IMR-90 (cell line): ENCODE results near the gene GNPTG. TPM values are rescaled to one million over a fixed set of nuclear protein-coding genes. Genes with fewer than 3 reads are reported as not detected.

Experiments
- ATAC-seq: fragments of 200-7000 bp; cut with Tn5 transposase; 2 replicates; pipeline ENCODE4 v1.9.1; 2020; ENCODE audit warnings: low read depth, mild to moderate bottlenecking, moderate library complexity
- BruUV-seq: library from RNA; stranded (reverse); fragments of 400-500 nt; replicated peaks from 2 replicates; lab custom pipeline; 2021; lab: Mats Ljungman, UMichigan
- CTCF ChIA-PET: fragments of 300-600 bp; formaldehyde crosslinking; extraction: SDS; loops from one replicate; lab custom pipeline; 2021; ENCODE audit warnings: antibody characterized with exemption; lab: Yijun Ruan, JAX
- POLR2A ChIA-PET: fragments of 300-600 bp; sonication (Branson Sonifier 250); formaldehyde crosslinking; loops from one replicate; lab custom pipeline; 2022; ENCODE audit warnings: antibody characterized with exemption; ENCODE audit not compliant: unreplicated experiment; lab: Charles Lee
- DNase-seq: peaks from one replicate; pipeline ENCODE4 v3.0.0; 2013
- H2AFZ ChIP-seq: replicated peaks from 2 replicates; pipeline ENCODE3; 2013; ENCODE audit warnings: low read length, mild to moderate bottlenecking; ENCODE audit not compliant: poor library complexity
- H2AK5ac ChIP-seq: 2 replicates; pipeline ENCODE4 v1.6.1; 2013; ENCODE audit warnings: low read depth, low read length, inconsistent platforms
- H2AK9ac ChIP-seq: replicated peaks from 2 replicates; pipeline ENCODE3; 2013; ENCODE audit warnings: mild to moderate bottlenecking, low read depth, low read length, moderate library complexity; ENCODE audit not compliant: poor library complexity
- H2BK120ac ChIP-seq: 2 replicates; pipeline ENCODE4 v1.6.1; 2013; ENCODE audit warnings: low read depth, low read length, inconsistent platforms
- H2BK15ac ChIP-seq: 3 replicates; pipeline ENCODE4 v1.6.1; 2013; ENCODE audit warnings: low read depth, low read length, inconsistent platforms
- H2BK20ac ChIP-seq: 2 replicates; pipeline ENCODE4 v1.6.1; 2013; ENCODE audit warnings: low read depth, mild to moderate bottlenecking, inconsistent platforms, low read length, moderate library complexity
- H2BK5ac ChIP-seq: 2 replicates; pipeline ENCODE4 v1.6.1; 2013; ENCODE audit warnings: mild to moderate bottlenecking, low read depth, low read length, inconsistent platforms; ENCODE audit not compliant: poor library complexity, severe bottlenecking
- H3K14ac ChIP-seq: replicated peaks from 2 replicates; pipeline ENCODE4 v1.6.1; 2013; ENCODE audit warnings: low read depth, low read length, inconsistent platforms
- H3K18ac ChIP-seq: 2 replicates; pipeline ENCODE4 v1.6.1; 2013; ENCODE audit warnings: low read depth, low read length, control low read depth
- H3K23ac ChIP-seq: 2 replicates; pipeline ENCODE4 v1.6.1; 2013; ENCODE audit warnings: low read depth, low read length, inconsistent platforms
- H3K27ac ChIP-seq: 2 replicates; pipeline ENCODE4 v1.5.1; 2013; ENCODE audit warnings: mild to moderate bottlenecking, control low read depth, low read length; ENCODE audit not compliant: insufficient read depth
- H3K27me3 ChIP-seq: 2 replicates; pipeline ENCODE4 v1.6.1; 2013; ENCODE audit warnings: low read length; ENCODE audit not compliant: control insufficient read depth, insufficient read depth
- H3K36me3 ChIP-seq: 2 replicates; pipeline ENCODE4 v1.6.1; 2013; ENCODE audit warnings: low read length, mixed read lengths; ENCODE audit not compliant: control insufficient read depth, insufficient read depth
- H3K4ac ChIP-seq: 2 replicates; pipeline ENCODE4 v1.6.1; 2013; ENCODE audit warnings: low read depth, low read length, inconsistent platforms
- H3K4me1 ChIP-seq: 2 replicates; pipeline ENCODE4 v1.6.1; 2013; ENCODE audit warnings: low read length, mixed read lengths; ENCODE audit not compliant: control insufficient read depth, insufficient read depth
- H3K4me2 ChIP-seq: 2 replicates; pipeline ENCODE4 v1.6.1; 2013; ENCODE audit warnings: low read depth, mild to moderate bottlenecking, control low read depth, low read length, moderate library complexity
- H3K4me3 ChIP-seq: 2 replicates; pipeline ENCODE4 v1.5.1; 2013; ENCODE audit warnings: low read depth, mild to moderate bottlenecking, control low read depth, low read length, moderate library complexity; ENCODE audit not compliant: insufficient read depth
- H3K56ac ChIP-seq: 2 replicates; pipeline ENCODE4 v1.6.1; 2013; ENCODE audit warnings: low read length, inconsistent platforms; ENCODE audit not compliant: insufficient read depth; ENCODE audit errors: extremely low read depth
- H3K79me1 ChIP-seq, 2 experiments: 2 replicates each; pipeline ENCODE4 v1.6.1; 2013; ENCODE audit warnings: low read length in 2 of 2, inconsistent platforms in 1 of 2, low read depth in 1 of 2
- H3K9ac ChIP-seq: 2 replicates; pipeline ENCODE4 v1.6.1; 2013; ENCODE audit warnings: low read depth, low read length, control low read depth
- H3K9me1 ChIP-seq: 2 replicates; pipeline ENCODE4 v1.6.1; 2013; ENCODE audit warnings: low read length, inconsistent platforms; ENCODE audit not compliant: insufficient read depth
- H3K9me3 ChIP-seq: 2 replicates; pipeline ENCODE4 v1.6.1; 2013; ENCODE audit warnings: low read length; ENCODE audit not compliant: control insufficient read depth, insufficient read depth
- H4K20me1 ChIP-seq: 2 replicates; pipeline ENCODE4 v1.6.1; 2013; ENCODE audit warnings: low read length, inconsistent platforms; ENCODE audit not compliant: insufficient read depth
- H4K5ac ChIP-seq: 2 replicates; pipeline ENCODE4 v1.6.1; 2013; ENCODE audit warnings: mild to moderate bottlenecking, low read depth, low read length, control low read depth
- H4K8ac ChIP-seq, 2 experiments: 2 replicates each; pipeline ENCODE4 v1.6.1; 2013; ENCODE audit warnings: low read depth in 2 of 2, low read length in 2 of 2, control low read depth in 1 of 2, inconsistent platforms in 1 of 2
- H4K91ac ChIP-seq: 2 replicates; pipeline ENCODE4 v1.6.1; 2013; ENCODE audit warnings: low read depth, low read length, inconsistent platforms; ENCODE audit not compliant: insufficient read depth
- BHLHE40 ChIP-seq: fragments of 150-350 bp; IDR thresholded peaks from 2 replicates; pipeline ENCODE4 v1.6.1; 2016; ENCODE audit warnings: mild to moderate bottlenecking, low read depth, low read length
- MAFK ChIP-seq: IDR thresholded peaks from 2 replicates; pipeline ENCODE4 v1.6.1; 2012; ENCODE audit warnings: low read depth, low read length, improper control_type of control experiment
- MXI1 ChIP-seq: IDR thresholded peaks from 2 replicates; pipeline ENCODE4 v1.6.1; 2012; ENCODE audit warnings: low read depth, mild to moderate bottlenecking, low read length, moderate library complexity, borderline replicate concordance
- POLR2A ChIP-seq: IDR thresholded peaks from 2 replicates; pipeline ENCODE4 v1.6.1; 2012; ENCODE audit warnings: mild to moderate bottlenecking, low read depth, low read length
- RAD21 ChIP-seq: IDR thresholded peaks from 2 replicates; pipeline ENCODE4 v1.6.1; 2012; ENCODE audit warnings: low read length, improper control_type of control experiment
- SMC3 ChIP-seq: fragments of 150-350 bp; IDR thresholded peaks from 2 replicates; pipeline ENCODE4 v1.6.1; 2016; ENCODE audit warnings: low read depth, mild to moderate bottlenecking, antibody characterized with exemption, low read length, moderate library complexity
- WGBS, 2 experiments: methylation state at CpG; one replicate each; pipeline versions ENCODE4 v1.1.5 to v1.1.7; 2013; ENCODE audit warnings: missing lambda C conversion rate in 2 of 2; ENCODE audit not compliant: insufficient read length in 1 of 2; ENCODE audit errors: extremely low coverage in 2 of 2; 5-methylcytosine and 5-hydroxymethylcytosine counted together
- dilution Hi-C: fragments of 300-500 bp; cut with HindIII; formaldehyde crosslinking; loops from one replicate; pipeline ENCODE4 v1.14.3; 2018; ENCODE audit warnings: low sequenced_read_pairs; ENCODE audit not compliant: unreplicated experiment
- in situ Hi-C: fragments of 300-500 bp; cut with MboI; formaldehyde crosslinking; loops from 3 replicates; pipeline ENCODE4 v1.14.3; 2019; ENCODE audit warnings: low sequenced_read_pairs, inconsistent platforms, mixed read lengths
- intact Hi-C: fragments of 100-400 bp; cut with micrococcal nuclease; formaldehyde crosslinking; loops from 2 replicates; pipeline ENCODE4 v1.10.0; 2022
- polyA plus RNA-seq, 3 experiments: library from polyadenylated mRNA; depleted of rRNA; stranded (reverse); fragments of >200 nt; gene quantifications; 2 replicates each; pipeline ENCODE4 v1.2.3, GENCODE V29; 2012; ENCODE audit warnings: low replicate concordance in 1 of 3
- total RNA-seq: library from RNA; depleted of rRNA; stranded (reverse); fragments of >200 nt; gene quantifications from 2 replicates; pipeline ENCODE4 v1.2.3, GENCODE V29; 2012
- TF ChIP-seq, protein P1 (sequence below): fragments of 150-350 bp; IDR thresholded peaks from 2 replicates; pipeline ENCODE4 v1.6.1; 2017; ENCODE audit warnings: mild to moderate bottlenecking, antibody characterized with exemption, low read length, low read depth
- TF ChIP-seq, protein P2 (sequence below): conservative IDR thresholded peaks from 2 replicates; pipeline ENCODE4 v1.5.1; 2012; ENCODE audit warnings: mild to moderate bottlenecking, low read depth, low read length, improper control_type of control experiment

GNPTG gene
- total and polyA plus RNA-seq, 2 of the 4 experiments (the other 2 are of a cell fraction): 14.9 to 70.8 TPM

DNA sequence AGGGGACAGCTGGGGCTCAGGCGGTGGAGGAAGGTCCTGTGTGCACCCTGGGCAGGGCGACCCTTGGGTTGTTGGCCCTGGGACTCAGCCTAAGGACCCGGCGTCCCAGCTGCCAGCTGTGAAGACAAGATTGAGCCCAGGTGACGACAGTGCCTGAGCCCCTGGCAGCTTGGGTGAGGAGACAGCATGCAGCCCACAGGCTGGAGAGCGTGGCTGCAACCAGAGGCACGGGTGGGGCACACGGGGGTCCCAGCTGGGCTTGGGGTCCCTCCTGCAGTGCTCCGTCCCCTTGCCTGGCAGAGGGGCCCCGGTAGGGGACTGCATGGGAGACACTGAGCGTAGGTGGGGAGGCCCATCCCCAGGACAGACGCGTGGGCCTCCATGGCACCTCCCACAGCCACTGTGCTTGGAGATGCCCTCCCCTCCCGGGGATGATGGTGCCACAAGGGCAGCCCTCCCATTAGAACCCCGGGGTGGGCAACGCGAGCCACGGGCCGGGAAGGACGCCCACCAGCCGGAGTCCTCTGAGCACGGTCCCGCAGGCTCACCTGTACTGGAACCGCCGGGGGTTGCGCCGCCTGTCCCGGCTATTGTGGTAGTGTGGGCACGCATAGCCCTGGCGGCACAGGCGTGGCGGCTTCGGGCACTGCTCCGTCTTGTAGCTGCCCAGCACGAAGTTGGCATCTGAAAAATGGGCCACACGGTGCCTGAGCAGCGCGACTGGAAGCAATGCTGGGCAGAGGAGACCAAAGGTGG lies 47.3 kb downstream of the GNPTG start:
- Histone ChIP-seq H3K4ac (no peak overlapping the region), H3K56ac (no peak overlapping the region), H4K20me1 (no peaks in the 10 kb centered on the region; the same call in 1 of the 2 replicates), H4K91ac (no peak overlapping the region), H3K79me1 (0 out of 4 replicates have a peak, but pooled peaks cover 0 to 5% of the 10 kb centered on the region in 2 experiments), H2AK5ac (no peak overlapping the region), H2BK120ac (no peak overlapping the region), H3K9ac (no peak overlapping the region), H4K8ac (no peak overlapping the region), H3K4me2 (no peak overlapping the region), H3K9me3 (no peaks in the 10 kb centered on the region), H2BK20ac (no peak overlapping the region), H3K4me3 (no peak overlapping the region), H3K18ac (no peak overlapping the region), H3K4me1 (no peaks in the 10 kb centered on the region), H2AFZ (no peak overlapping the region), H3K9me1 (no peaks in the 10 kb centered on the region), H3K27me3 (no peaks in the 10 kb centered on the region), H3K36me3 (peaks cover 44% of the 10 kb centered on the region), H2BK15ac (no peak overlapping the region), H4K5ac (no peak overlapping the region), H3K27ac (no peak overlapping the region), H2AK9ac (no peak overlapping the region), H3K14ac (no peak overlapping the region), H3K23ac (no peak overlapping the region), H2BK5ac (no peak overlapping the region)
- intact Hi-C loops: no loop called here
- 90% methylated on average over 17 of the region's 38 CpGs; no CpG with 5 or more reads in 1 of the 2 experiments for WGBS, 2 experiments
- ATAC-seq (no peak), DNase-seq (no peak)
- in situ Hi-C loops: no loop called here
- no TSS peak for BruUV-seq
- CTCF ChIA-PET: no interaction called here
- dilution Hi-C loops: no loop called here
- POLR2A ChIA-PET: no interaction called here
- TF ChIP-seq, protein P1, sequence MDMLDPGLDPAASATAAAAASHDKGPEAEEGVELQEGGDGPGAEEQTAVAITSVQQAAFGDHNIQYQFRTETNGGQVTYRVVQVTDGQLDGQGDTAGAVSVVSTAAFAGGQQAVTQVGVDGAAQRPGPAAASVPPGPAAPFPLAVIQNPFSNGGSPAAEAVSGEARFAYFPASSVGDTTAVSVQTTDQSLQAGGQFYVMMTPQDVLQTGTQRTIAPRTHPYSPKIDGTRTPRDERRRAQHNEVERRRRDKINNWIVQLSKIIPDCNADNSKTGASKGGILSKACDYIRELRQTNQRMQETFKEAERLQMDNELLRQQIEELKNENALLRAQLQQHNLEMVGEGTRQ: no peak
- TF ChIP-seq RAD21 (no peak), BHLHE40 (no peak), POLR2A (no peak), MAFK (no peak), MXI1 (no peak), SMC3 (no peak)
- TF ChIP-seq, protein P2, sequence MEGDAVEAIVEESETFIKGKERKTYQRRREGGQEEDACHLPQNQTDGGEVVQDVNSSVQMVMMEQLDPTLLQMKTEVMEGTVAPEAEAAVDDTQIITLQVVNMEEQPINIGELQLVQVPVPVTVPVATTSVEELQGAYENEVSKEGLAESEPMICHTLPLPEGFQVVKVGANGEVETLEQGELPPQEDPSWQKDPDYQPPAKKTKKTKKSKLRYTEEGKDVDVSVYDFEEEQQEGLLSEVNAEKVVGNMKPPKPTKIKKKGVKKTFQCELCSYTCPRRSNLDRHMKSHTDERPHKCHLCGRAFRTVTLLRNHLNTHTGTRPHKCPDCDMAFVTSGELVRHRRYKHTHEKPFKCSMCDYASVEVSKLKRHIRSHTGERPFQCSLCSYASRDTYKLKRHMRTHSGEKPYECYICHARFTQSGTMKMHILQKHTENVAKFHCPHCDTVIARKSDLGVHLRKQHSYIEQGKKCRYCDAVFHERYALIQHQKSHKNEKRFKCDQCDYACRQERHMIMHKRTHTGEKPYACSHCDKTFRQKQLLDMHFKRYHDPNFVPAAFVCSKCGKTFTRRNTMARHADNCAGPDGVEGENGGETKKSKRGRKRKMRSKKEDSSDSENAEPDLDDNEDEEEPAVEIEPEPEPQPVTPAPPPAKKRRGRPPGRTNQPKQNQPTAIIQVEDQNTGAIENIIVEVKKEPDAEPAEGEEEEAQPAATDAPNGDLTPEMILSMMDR: no peak
